HG03060 (cell line): ENCODE results near the gene PTPRD.
"Not testable (repeated sequence)": the region's sequence is repeated elsewhere in the genome, so short reads cannot be mapped to it uniquely, and the experiment has no call there.

Experiments used
- ATAC-seq: cut with Tn5 transposase; IDR thresholded peaks from one replicate; pipeline ENCODE4 v1.9.1; 2021; ENCODE audit warnings: low read depth, moderate number of reproducible peaks; ENCODE audit not compliant: unreplicated experiment

Gene PTPRD

GRCh38 chr9:8963885-8964284, 1648.9 kb downstream of the PTPRD start:
- no peak for ATAC-seq

- ATAC-seq = no peak
Observed at GRCh38 chr9:8962084-8962483, 1650.7 kb downstream of the PTPRD start.

GRCh38 chr9:8961186-8961851, 1651.5 kb downstream of the PTPRD start:
- no peak for ATAC-seq

- ATAC-seq = no peak
Observed at GRCh38 chr9:8960254-8960653, 1652.5 kb downstream of the PTPRD start.

- no peak for ATAC-seq
Observed at GRCh38 chr9:8958358-8958757, 1654.4 kb downstream of the PTPRD start.

- ATAC-seq = no peak
Observed at GRCh38 chr9:8955315-8955714, 1657.5 kb downstream of the PTPRD start.

- no peak for ATAC-seq
Observed at GRCh38 chr9:8946461-8946860, 1666.3 kb downstream of the PTPRD start.

- ATAC-seq = no peak
Observed at GRCh38 chr9:8943392-8943791, 1669.4 kb downstream of the PTPRD start.

GRCh38 chr9:8940650-8941049, 1672.2 kb downstream of the PTPRD start:
- no peak for ATAC-seq

- no peak for ATAC-seq
Observed at GRCh38 chr9:8926461-8926860, 1686.3 kb downstream of the PTPRD start.

GRCh38 chr9:8924562-8924961, 1688.2 kb downstream of the PTPRD start:
- ATAC-seq = no peak

- ATAC-seq = not testable (repeated sequence)
Observed at GRCh38 chr9:8920478-8921183, 1692.2 kb downstream of the PTPRD start.

- ATAC-seq = no peak
Observed at GRCh38 chr9:8917956-8918739, 1694.7 kb downstream of the PTPRD start.

- ATAC-seq = no peak
Observed at GRCh38 chr9:8916771-8917170, 1696.0 kb downstream of the PTPRD start.

GRCh38 chr9:8907868-8908267, 1704.9 kb downstream of the PTPRD start:
- ATAC-seq = no peak

- ATAC-seq = no peak
Observed at GRCh38 chr9:8905731-8906130, 1707.1 kb downstream of the PTPRD start.

GRCh38 chr9:8904771-8905515, 1707.9 kb downstream of the PTPRD start:
- ATAC-seq = no peak

- ATAC-seq = no peak
Observed at GRCh38 chr9:8903077-8903476, 1709.7 kb downstream of the PTPRD start.

GRCh38 chr9:8901146-8901545, 1711.7 kb downstream of the PTPRD start:
- ATAC-seq = no peak

- no peak for ATAC-seq
Observed at GRCh38 chr9:8899511-8899910, 1713.3 kb downstream of the PTPRD start.

GRCh38 chr9:8895861-8896224, 1717.0 kb downstream of the PTPRD start:
- no peak for ATAC-seq
